Bronchial epithelial cell (primary cell): ENCODE data around the gene SEC14L6. TPM values are rescaled to one million over a fixed set of nuclear protein-coding genes. Genes with fewer than 3 reads are reported as not detected.

Experiments used
- DNase-seq: peaks from one replicate; pipeline ENCODE4 v3.0.0-alpha.2; 2010; ENCODE audit warnings: low read depth
- FAIRE-seq: peaks from 2 replicates; lab custom pipeline; 2011; peaks lifted over from hg19 to GRCh38; lab: Jason Lieb, UNC
- H3K27me3 ChIP-seq: 2 replicates; pipeline ENCODE4 v1.5.1; 2011; ENCODE audit warnings: low read length; ENCODE audit not compliant: control insufficient read depth, insufficient read depth
- H3K36me3 ChIP-seq: 2 replicates; pipeline ENCODE4 v1.5.1; 2011; ENCODE audit warnings: low read length; ENCODE audit not compliant: control insufficient read depth, insufficient read depth
- H3K4me3 ChIP-seq: 2 replicates; pipeline ENCODE4 v1.5.1; 2011; ENCODE audit warnings: mild to moderate bottlenecking, low read depth, low read length, control low read depth
- total RNA-seq: library from RNA; depleted of rRNA; stranded (reverse); fragments of >200 nt; gene quantifications from 2 replicates; pipeline ENCODE4 v1.2.1, GENCODE V29; 2014
- TF ChIP-seq, protein P1 (sequence below): IDR thresholded peaks from 2 replicates; pipeline ENCODE4 v1.5.1; 2011; ENCODE audit warnings: mild to moderate bottlenecking, moderate library complexity, low read length, control low read depth, inconsistent platforms; ENCODE audit not compliant: insufficient read depth, severe bottlenecking

Gene SEC14L6
- total RNA-seq, 1 donor from 2014 or later: not detected

DNA sequence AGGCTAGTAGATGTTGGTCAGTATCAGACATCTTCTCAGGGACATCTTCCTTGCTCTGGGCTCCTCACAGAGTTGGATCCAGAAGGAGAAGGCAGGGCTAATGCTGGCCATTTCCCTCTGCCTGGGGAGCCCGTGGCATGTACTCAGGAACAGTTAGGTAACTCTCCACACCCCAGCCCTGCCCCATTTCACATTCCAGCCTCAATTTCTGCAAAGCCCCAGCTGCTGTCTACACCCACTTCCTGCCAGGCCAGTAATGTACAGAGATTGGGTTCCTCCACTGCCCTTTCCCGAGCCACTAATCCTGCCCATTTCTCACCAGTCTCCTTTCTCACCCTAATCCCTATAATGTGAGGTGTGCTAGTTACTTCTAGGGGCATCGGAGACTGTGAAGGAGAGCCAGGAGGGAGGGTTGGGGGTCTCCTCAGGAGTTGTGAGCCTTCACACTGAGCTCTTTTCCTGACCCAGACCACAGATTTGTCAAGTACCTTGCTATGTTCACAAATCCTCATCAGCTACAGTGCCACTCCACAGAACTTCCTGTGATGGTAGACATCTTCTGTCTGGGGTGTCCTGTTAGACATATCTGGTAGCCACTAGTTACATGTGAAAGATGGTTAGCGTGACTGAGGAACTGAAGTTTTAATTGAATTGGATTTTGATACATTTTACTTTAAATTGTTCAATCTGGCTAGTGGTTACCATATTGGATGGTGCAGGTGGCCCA, 73.4 kb downstream of the SEC14L6 start:
- FAIRE-seq (peak; percentile 23), DNase-seq (peak; percentile 35)
- TF ChIP-seq, protein P1, sequence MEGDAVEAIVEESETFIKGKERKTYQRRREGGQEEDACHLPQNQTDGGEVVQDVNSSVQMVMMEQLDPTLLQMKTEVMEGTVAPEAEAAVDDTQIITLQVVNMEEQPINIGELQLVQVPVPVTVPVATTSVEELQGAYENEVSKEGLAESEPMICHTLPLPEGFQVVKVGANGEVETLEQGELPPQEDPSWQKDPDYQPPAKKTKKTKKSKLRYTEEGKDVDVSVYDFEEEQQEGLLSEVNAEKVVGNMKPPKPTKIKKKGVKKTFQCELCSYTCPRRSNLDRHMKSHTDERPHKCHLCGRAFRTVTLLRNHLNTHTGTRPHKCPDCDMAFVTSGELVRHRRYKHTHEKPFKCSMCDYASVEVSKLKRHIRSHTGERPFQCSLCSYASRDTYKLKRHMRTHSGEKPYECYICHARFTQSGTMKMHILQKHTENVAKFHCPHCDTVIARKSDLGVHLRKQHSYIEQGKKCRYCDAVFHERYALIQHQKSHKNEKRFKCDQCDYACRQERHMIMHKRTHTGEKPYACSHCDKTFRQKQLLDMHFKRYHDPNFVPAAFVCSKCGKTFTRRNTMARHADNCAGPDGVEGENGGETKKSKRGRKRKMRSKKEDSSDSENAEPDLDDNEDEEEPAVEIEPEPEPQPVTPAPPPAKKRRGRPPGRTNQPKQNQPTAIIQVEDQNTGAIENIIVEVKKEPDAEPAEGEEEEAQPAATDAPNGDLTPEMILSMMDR: no peak
- Histone ChIP-seq H3K4me3 (no peak overlapping the region), H3K36me3 (no peaks in the 10 kb centered on the region), H3K27me3 (peaks cover 12% of the 10 kb centered on the region)

Other genes with a start within 250 kb of the SEC14L6 start
- gene TBC1D10A, start 219.8 kb downstream of the SEC14L6 start, total RNA-seq: 6.6 and 12.2 TPM in 2 replicates
- 17.9 and 20.1 TPM in 2 replicates for gene SF3A1, start 189.8 kb downstream of the SEC14L6 start, total RNA-seq
- 0.38 and 0.53 TPM in 2 replicates for gene CCDC157, start 189.7 kb downstream of the SEC14L6 start, total RNA-seq
- gene RNF215, start 159.3 kb downstream of the SEC14L6 start, total RNA-seq: 14.1 and 15.5 TPM in 2 replicates
- gene SEC14L2, start 149.7 kb downstream of the SEC14L6 start, total RNA-seq: 32.6 and 34.5 TPM in 2 replicates
- 16.0 and 53.2 TPM in 2 replicates for gene MTFP1, start 121.0 kb downstream of the SEC14L6 start, total RNA-seq
- not detected in 2 replicates for gene SEC14L3, start 74.7 kb downstream of the SEC14L6 start, total RNA-seq
- gene SEC14L4, start 41.0 kb downstream of the SEC14L6 start, total RNA-seq: under 0.01 TPM in 1 of 2 replicates, not detected in the other
- 0.13 and 0.26 TPM in 2 replicates for gene GAL3ST1, start 27.9 kb upstream of the SEC14L6 start, total RNA-seq
- gene PES1, start 45.2 kb upstream of the SEC14L6 start, total RNA-seq: 97.2 and 108 TPM in 2 replicates
- gene TCN2, start 60.4 kb upstream of the SEC14L6 start, total RNA-seq: 1.1 and 3.7 TPM in 2 replicates
- 4.7 and 9.0 TPM in 2 replicates for gene SLC35E4, start 89.0 kb upstream of the SEC14L6 start, total RNA-seq
- 5.3 and 11.3 TPM in 2 replicates for gene DUSP18, start 121.1 kb upstream of the SEC14L6 start, total RNA-seq
- gene OSBP2, start 148.1 kb upstream of the SEC14L6 start, total RNA-seq: 23.4 and 32.8 TPM in 2 replicates